HG02759 (cell line): ENCODE data around the gene ZNF594.
"Not testable (repeated sequence)": the region's sequence is repeated elsewhere in the genome, so short reads cannot be mapped to it uniquely, and the experiment has no call there.

Source experiments
- ATAC-seq: cut with Tn5 transposase; IDR thresholded peaks from one replicate; pipeline ENCODE4 v1.9.1; 2021; ENCODE audit warnings: mild to moderate bottlenecking, moderate library complexity; ENCODE audit not compliant: unreplicated experiment

ZNF594 gene

GRCh38 chr17:5203178-5203907 lies 11.7 kb upstream of the ZNF594 start:
- ATAC-seq, result no peak

GRCh38 chr17:5201011-5201410 lies 9.3 kb upstream of the ZNF594 start:
- no peak for ATAC-seq

GRCh38 chr17:5200360-5200759 lies 8.7 kb upstream of the ZNF594 start:
- no peak for ATAC-seq

GRCh38 chr17:5198472-5198871 lies 6.8 kb upstream of the ZNF594 start:
- no peak for ATAC-seq

GRCh38 chr17:5194346-5194745 lies 2.7 kb upstream of the ZNF594 start:
- ATAC-seq, result no peak

- ATAC-seq, result no peak
These were observed 7.4 kb downstream of the ZNF594 start for GRCh38 chr17:5184288-5184687.

GRCh38 chr17:5183410-5183793 lies 8.3 kb downstream of the ZNF594 start:
- no peak for ATAC-seq

GRCh38 chr17:5182597-5183409 lies 8.9 kb downstream of the ZNF594 start:
- no peak for ATAC-seq

GRCh38 chr17:5181509-5182305 lies 10.0 kb downstream of the ZNF594 start:
- no peak for ATAC-seq

- no peak for ATAC-seq
These were observed 12.7 kb downstream of the ZNF594 start for GRCh38 chr17:5179003-5179402.

GRCh38 chr17:5175027-5175426 lies 16.6 kb downstream of the ZNF594 start:
- not testable (repeated sequence) for ATAC-seq

- ATAC-seq, result not testable (repeated sequence)
These were observed 25.7 kb downstream of the ZNF594 start for GRCh38 chr17:5165791-5166564.

- no peak for ATAC-seq
These were observed 27.2 kb downstream of the ZNF594 start for GRCh38 chr17:5164436-5164835.

- ATAC-seq, result not testable (repeated sequence)
These were observed 29.9 kb downstream of the ZNF594 start for GRCh38 chr17:5161793-5162192.

GRCh38 chr17:5160702-5161101 lies 31.0 kb downstream of the ZNF594 start:
- not testable (repeated sequence) for ATAC-seq

GRCh38 chr17:5146122-5146521 lies 45.5 kb downstream of the ZNF594 start:
- ATAC-seq, result not testable (repeated sequence)

- ATAC-seq, result not testable (repeated sequence)
These were observed 48.8 kb downstream of the ZNF594 start for GRCh38 chr17:5142877-5143276.

GRCh38 chr17:5139458-5139732 lies 52.3 kb downstream of the ZNF594 start:
- ATAC-seq, result no peak

GRCh38 chr17:5138616-5139457 lies 52.8 kb downstream of the ZNF594 start:
- ATAC-seq, result no peak

GRCh38 chr17:5138198-5138544 lies 53.5 kb downstream of the ZNF594 start:
- ATAC-seq, result not testable (repeated sequence)
